Right ventricle myocardium superior (tissue), 1 donor: ENCODE results near the gene ZNF710. TPM values are rescaled to one million over a fixed set of nuclear protein-coding genes. Genes with fewer than 3 reads are reported as not detected.

Experiments used
- ATAC-seq: fragments of 200-7000 bp; cut with Tn5 transposase; one replicate; pipeline ENCODE4 v1.9.1; 2020; ENCODE audit warnings: mild to moderate bottlenecking; ENCODE audit not compliant: poor library complexity
- DNase-seq: peaks from one replicate; pipeline ENCODE4 v3.0.0-alpha.2; 2020
- intact Hi-C: fragments of 100-400 bp; cut with DNase I; formaldehyde crosslinking; loops from one replicate; pipeline ENCODE4 v1.11.2; 2022
- total RNA-seq: library from RNA; stranded (reverse); fragmentation: NEBNext Ultra II Directional; extraction: Animal tissue kit (Norgen Biotek cat#: 25700); gene quantifications from one replicate; pipeline ENCODE4 v1.2.1, GENCODE V29; 2021
- donor health status: DM: no; HTN: yes; CAD: no; lungs with severe emphysema.

The ZNF710 gene
- total RNA-seq, 1 donor from 2014 or later: 4.9 TPM

DNA sequence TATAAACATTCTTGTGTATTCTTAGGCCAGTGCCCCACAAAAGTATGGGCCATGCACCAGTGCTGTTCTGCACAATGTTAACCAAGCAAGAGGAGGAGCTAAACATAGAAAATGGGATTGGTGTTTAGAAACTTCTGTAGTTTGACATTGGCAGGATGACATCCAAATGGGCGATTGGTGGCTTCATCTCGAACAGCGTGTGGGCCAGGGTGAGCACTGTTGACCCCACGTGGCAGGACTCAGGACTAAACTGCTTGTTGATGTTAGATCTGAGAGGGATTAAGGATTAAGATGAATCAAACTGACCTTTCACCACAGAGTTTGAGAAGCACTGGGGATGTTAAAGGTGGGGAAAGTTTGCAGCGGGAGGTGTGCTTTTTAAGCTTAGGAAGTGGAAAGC, 31.9 kb downstream of the ZNF710 start:
- DNase-seq (no peak), ATAC-seq (no peak)
- intact Hi-C loops: no loop called here

DNA sequence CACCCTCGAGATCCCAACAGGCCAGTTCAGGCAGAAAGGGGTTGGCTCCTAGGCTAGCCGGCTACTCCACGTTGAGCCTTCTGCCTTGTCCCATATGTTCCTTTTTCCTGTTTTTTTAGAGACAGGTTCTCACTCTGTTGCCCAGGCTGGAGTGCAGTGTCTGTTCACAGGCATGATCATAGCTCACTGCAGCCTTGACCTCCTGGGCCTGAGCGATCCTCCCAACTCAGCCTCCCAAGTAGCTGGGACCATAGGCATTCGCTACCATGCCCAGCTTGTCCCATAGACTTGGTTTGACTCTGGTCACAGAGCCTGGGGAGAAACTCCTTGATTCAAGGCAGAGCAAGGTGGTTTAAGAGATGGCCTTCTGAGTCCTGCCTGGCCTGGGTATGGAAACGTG, 32.3 kb downstream of the ZNF710 start:
- DNase-seq: no peak
- intact Hi-C loops: no loop called here

DNA sequence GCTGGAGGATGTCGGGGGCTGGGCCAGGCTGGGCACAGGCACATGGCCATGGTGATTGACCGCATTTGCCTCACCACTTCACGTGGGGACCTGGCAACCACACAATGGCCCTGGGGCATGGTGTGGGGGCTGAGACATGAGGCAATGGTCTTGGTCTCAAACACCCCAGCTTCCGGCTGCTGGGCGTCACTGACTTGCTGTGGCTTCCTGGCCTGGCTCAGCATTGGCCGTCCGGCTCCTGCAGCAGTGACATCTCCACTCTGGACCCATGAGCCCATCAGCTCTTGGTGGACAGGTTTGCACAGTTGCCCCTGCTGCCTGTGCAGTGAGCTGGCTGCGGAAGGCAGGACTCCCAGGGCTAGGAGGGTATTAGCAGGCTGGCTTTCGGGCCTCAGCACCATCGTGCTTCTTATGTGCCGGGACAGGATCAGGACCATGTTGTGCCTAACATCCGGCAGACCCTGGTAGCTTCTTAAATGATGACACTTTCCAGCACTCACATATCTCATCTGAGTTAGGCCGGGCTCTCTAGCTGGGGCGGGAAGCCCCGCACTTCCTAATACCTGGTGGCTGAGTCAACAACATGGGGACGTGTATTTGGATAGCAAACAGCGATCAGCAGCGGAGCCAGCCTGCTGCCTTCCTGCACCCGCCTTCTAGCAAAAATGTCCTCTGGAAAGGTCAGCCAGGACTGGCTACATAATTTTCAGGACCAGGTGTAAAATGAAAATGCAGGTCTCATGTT, 34.1 kb downstream of the ZNF710 start:
- DNase-seq (peak; percentile 73), ATAC-seq (peak; percentile 26)
- intact Hi-C loops: no loop called here

More for the DNA sequence above, 32.3 kb downstream of the ZNF710 start:
- no peak for ATAC-seq

DNA sequence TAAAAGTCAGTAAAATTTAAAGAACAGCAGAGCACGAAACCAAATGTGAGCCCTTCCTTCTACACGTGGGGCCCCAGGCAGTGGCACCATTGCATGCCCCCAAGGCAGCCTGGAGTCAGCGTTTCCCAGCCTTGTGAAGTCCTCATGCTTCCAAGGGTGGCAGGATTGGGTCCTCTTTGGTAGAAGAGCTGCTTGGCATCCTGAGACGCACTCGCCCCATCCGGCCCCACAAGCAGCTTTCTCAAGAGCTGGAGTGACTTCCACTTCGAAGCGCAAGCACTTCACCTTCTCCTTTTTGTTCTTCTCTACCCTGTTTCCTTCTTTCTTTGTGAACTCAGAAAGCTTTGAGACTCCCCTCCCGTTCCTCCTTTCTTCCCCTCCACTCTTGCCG, 34.7 kb downstream of the ZNF710 start:
- peak; percentile 29 for ATAC-seq
- intact Hi-C loops: no loop called here

DNA sequence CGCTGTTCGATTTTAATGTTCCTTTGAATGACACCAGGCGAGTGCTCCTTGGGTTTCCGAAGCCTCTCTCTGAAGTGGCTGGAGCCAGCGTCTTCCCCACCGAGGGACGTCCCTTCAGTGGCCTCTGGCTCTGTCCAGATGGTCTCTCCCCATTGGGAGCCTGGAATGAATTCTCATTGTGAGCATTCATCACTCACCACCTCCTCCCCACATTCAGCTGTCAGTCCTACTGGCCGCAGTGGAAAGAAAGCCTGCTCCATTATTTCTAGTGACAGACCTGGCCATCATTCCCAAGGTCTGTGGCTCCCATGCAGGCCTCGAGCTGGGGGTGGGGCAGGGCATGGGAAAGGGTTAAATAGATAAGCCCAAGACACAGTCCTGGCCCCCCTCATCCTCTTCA, 35.2 kb downstream of the ZNF710 start:
- no peak for ATAC-seq
- DNase-seq: peak; percentile 16
- intact Hi-C loops: no loop called here

More for the DNA sequence above, 34.7 kb downstream of the ZNF710 start:
- DNase-seq: peak; percentile 75

DNA sequence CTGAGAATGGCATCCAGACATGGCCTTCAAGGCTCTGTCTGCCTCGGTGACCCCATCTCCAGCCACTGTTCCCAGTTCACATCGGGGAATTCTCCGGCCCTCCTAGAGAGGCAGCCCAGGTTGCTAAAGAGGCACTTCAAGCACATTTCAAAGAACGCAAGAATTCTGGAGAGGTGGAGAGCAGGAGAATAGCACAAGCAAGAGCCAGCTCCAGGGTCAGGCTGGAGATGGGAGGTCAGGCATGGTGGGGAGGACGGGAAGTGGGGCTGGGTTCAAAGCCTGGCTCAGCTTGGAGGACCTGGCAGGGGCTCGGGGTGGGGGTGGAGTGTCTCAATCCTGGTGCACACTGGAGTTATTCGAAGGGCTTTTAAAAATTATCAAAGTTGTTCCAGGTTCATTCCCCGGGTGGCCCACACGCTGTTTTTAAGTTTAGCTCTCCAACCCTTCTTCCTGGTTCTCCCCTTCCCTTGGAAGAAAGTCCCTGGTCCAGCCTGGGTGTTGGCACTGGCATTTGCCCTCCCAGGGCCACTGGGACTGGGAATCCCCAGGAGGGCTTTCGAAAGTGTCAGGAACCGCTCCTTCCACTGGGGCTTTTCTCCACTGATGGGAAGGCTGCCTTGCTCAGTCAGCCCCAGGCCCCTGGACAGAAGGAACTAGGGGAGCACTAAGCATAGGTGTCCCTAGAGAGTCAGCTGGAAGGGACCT, 35.8 kb downstream of the ZNF710 start:
- ATAC-seq: no peak
- DNase-seq: peak; percentile 40
- intact Hi-C loops: no loop called here

DNA sequence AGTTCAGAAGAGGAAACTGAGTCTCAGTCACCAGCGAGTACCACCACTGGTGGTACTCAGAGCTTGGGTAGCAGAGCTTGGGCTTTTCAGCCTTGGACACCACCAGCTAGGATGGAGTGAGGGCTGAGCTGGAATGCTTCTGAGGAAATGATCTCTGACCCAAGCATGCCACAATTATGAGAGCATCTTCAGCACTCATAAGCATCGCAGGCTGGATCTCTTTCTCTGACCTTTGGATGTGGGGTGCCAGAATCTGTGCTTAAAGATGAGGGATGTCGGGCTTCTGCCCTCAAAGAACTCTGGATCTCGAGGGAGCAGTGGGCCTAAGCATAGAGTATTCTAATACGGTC, 36.4 kb downstream of the ZNF710 start:
- DNase-seq: no peak
- intact Hi-C loops: no loop called here
- no peak for ATAC-seq

DNA sequence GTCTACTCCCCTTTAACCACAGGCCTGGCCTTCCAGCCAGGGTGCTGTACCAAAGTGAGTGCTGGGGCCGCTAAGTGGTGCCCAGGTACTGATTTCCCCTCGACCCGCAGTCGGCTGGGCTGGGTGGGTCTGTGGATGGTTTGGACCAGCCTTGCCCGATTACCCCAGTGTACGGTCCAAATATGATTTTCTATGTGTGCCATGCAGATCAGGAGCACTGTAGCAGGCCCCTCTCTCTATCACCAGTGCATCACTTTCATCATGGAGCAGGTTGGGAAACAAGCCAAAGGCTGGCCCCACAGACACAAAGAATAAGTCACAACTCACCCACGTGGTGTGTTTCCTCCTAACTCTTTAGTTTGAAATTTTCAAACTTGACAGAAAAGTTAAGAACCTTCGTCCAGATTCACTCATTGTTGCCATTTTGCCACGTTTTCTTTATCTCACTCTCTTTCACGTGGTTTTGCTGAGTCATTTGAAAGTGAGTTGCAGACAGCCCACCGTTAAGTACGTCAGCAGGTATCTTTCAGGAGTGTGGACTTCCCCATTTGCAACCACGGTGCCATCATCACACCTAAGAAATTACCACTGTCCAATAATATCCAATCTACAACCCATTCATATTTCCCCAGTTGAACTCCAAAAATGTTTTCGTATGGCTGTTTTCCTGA, 37.0 kb downstream of the ZNF710 start:
- peak; percentile 31 for DNase-seq
- intact Hi-C loops: no loop called here
- no peak for ATAC-seq

DNA sequence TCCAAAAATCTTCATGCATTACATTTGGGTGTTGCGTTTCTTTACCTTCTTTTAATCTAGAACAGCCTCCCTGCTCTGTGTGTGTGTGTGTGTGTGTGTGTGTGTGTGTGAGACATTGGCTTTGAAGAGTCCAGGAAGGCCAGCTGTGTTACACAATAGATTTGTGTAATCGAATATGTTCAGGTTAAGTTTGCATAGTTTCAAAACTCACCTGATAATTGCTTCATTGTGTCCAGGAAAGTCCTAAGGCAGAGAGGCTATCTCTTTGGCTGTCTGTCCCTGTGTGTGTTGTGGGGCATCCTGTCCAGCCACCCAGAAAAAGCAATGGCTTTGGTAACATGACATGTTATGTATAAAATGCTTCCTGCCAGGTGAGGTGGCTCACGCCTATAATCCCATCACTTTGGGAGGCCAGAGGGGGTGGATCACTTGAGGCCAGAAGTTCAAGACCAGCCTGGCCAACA, 37.5 kb downstream of the ZNF710 start:
- ATAC-seq (no peak), DNase-seq (no peak)
- intact Hi-C loops: no loop called here

DNA sequence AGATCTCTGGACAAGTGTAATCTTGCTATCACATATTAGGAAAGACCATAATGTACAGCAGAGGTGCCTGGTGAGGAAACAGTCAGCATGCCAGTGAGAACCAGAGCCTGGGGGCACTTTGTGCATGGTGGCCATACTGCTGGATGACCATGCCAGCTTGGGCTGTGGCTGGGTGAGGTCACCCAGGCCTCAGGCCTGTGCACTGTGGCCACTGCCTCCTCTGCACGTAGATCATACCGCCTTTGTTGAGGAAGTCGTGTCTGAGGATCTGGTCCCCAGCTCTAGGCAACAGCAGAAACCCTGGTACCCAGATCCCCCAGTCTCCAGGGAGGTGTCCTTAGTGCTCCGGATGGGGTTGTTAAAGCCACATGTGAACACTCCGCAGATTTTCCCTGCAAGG, 38.9 kb downstream of the ZNF710 start:
- DNase-seq: peak; percentile 39
- intact Hi-C loops: no loop called here
- no peak for ATAC-seq

DNA sequence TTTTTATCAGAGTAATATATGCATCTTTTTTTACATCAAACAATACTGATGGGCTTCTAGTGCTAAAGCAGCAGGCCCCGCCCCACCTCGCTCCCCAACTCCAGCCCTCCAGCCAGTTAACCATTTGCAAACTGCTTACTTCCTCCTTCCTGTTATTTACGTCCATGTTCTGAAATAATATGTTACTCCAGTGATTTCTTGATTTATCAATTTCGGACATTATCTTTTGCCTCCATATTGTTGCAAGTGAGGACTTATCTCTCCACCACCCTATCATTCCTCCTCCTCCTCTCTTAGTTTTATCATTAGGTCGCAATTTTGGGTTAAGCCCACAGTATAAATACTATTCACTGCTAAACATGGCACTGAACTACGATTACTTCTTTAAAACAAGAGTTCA, 39.5 kb downstream of the ZNF710 start:
- ATAC-seq (no peak), DNase-seq (peak; percentile 39)
- intact Hi-C loops: no loop called here

DNA sequence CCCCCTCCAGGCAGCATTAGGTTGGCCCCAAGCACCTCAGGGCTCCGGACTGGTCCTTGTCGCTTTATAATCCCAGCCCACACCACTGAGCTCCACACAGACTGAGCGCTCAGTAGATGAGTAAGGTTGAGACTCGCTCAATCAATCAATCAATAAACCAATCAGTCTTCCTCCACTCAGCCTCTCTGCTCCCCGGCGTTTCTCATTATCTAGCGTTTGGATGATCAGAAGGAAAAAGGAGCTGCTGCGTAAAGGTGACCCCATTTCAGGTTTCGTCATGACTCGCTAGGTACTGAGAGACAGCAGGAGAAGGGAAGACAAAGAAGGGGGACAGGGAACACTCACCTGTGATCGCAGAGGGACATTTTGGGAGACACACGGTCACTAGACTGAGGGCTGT, 41.2 kb downstream of the ZNF710 start:
- intact Hi-C loops: no loop called here

DNA sequence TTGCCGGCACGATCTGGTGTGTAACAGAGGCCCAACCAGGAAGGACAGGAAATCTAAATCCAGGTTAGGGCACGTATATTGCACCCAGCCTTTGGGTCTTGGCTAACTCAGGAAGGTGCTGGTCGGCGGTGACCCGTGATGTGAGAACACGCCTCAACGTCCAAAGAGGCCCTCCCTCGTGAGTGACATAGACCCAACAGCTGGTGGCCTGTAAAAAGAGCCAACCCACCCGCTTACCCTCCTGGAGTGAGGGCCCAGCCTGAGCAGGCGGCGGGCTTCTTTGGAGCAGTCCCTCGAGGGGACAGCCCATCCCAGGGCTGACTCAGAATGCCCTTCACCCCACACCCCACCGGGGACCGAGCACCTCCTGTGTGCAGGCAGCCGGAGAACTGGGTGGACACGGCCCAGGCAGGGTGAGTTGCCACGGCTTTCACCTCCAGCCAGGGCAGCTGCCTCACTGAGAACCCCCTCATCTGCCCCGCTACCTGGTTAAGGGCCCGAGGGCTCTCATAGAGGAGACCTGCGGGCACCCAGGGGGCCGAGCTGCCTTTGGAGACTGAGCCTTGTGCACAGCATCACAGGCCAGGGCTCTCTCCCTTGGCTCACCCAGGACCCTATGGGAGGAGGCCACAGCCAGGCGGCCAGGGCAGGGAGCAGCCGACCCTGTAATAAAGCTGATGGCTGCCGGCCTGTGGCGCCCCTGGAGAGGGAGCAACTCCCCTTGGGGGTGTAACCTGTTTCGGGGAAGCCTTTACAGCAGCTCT, 41.8 kb downstream of the ZNF710 start:
- ATAC-seq (no peak), DNase-seq (peak; percentile 30)
- intact Hi-C loops: no loop called here

More for the DNA sequence above, 41.2 kb downstream of the ZNF710 start:
- ATAC-seq (no peak), DNase-seq (no peak)

DNA sequence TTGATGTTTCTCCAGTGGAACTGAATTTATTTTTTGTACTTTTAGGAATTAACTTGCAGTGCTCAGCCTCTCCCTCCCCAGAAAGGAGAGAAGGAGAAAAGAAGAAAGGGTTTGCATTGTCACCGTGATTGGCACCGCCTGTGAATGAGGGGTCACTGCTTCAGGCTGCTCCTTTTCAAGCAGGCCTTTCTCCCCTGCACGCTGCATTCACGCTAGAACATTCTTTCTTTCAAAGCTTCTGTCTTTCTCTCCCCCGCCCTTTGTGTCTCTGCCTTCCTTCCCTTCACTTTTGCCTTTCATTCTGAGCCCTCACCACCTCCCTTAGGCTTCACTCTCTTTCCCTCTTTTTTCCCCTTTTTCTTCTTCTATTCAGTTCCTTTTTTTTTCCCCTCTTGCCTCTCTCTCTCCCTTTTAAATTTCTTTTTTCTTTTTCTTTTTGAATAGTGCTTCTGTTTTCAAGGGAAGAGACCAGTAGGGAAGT, 42.4 kb downstream of the ZNF710 start:
- no peak for ATAC-seq
- intact Hi-C loops: no loop called here
- no peak for DNase-seq

DNA sequence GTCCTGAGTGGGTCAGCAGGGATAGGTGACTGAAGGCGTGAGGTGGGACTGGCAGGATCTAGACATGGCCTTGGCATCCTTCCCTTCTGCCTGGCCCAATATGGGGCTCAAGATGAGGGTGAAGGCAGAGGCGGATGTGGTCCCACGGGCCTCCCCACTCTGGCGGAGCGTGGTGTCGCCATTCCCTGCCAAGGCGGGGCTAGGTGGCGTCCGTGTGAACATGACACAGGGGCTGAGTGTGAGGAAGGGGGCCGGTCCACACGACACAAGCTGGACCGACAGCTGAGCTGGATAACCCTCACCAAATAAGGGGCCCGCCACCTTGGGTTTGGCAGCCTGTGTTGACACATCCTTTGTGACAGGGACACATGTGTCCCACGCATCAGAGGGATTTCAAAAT, 43.1 kb downstream of the ZNF710 start:
- intact Hi-C loops: no loop called here
- ATAC-seq (no peak), DNase-seq (peak; percentile 26)

DNA sequence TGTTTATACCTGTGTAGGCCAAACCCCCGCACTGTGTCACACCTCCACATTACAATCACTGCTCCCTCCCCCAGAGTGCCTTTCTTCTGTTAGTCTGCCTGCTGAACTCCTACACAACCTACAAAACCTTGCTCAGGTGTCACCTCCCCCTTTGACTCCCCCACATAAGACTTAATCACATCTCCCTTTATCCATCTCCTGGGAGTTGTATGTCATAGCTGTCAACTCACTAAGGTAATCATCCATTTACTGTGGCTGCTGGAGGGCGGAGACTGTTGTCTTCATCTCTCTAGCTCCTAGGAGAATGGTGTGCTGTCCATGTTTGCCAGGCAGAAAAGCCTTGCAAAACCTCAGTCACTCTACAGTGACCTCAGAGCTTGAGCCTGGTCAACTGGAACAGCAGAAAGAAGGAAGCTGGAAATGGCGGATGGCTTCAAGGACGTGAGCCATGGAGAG, 43.8 kb downstream of the ZNF710 start:
- intact Hi-C loops: no loop called here
- no peak for ATAC-seq
- DNase-seq: peak; percentile 5

DNA sequence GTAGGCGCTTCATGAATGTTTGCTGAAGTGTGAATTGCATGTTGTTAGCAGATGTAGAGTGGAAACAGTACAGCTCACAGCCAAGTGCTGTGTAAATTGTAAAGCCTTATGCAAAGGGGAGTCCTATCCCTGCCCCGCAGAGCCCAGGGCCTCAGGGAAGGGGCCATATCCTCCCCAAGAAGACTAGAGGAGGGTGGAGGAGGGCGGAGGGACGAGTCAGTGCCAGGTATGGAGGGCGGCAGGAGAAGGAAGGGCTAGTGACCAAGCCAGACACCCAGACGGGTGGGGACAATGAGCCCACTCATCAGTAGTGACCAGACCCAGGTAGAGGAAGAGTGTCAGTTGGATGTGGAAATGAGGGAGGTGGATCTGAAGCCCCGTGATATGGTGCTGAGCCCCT, 45.2 kb downstream of the ZNF710 start:
- DNase-seq (peak; percentile 8), ATAC-seq (no peak)
- intact Hi-C loops: no loop called here

DNA sequence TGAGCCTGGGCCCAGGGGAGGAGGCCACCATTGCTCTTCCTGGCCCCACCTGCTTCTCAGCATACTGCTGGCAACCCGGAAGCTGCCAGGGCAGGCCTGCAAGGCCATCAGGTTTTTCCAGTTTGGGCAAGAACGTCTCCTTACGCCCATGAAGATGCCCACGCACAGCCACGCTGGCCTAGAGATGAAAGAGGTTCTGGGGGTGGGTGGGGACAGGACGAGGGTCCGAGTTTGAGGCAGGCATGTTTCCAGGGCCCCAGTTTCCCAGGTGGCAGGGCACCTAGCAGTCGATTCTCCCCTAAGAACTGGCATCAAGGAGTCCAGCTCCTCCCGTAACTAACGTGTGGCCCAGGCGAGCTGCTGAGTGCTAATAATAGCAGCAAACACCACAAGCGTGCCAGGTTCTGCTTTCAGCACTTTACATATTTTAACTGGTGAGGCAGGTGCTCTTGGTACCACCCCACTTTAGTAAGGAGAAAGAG, 45.8 kb downstream of the ZNF710 start:
- intact Hi-C loops: no loop called here
- DNase-seq (peak; percentile 56), ATAC-seq (peak; percentile 81)
